HG03196 (cell line): ENCODE results near the gene ENTR1.

Source experiments
- ATAC-seq: cut with Tn5 transposase; IDR thresholded peaks from one replicate; pipeline ENCODE4 v1.9.1; 2021; ENCODE audit not compliant: unreplicated experiment

The ENTR1 gene

DNA sequence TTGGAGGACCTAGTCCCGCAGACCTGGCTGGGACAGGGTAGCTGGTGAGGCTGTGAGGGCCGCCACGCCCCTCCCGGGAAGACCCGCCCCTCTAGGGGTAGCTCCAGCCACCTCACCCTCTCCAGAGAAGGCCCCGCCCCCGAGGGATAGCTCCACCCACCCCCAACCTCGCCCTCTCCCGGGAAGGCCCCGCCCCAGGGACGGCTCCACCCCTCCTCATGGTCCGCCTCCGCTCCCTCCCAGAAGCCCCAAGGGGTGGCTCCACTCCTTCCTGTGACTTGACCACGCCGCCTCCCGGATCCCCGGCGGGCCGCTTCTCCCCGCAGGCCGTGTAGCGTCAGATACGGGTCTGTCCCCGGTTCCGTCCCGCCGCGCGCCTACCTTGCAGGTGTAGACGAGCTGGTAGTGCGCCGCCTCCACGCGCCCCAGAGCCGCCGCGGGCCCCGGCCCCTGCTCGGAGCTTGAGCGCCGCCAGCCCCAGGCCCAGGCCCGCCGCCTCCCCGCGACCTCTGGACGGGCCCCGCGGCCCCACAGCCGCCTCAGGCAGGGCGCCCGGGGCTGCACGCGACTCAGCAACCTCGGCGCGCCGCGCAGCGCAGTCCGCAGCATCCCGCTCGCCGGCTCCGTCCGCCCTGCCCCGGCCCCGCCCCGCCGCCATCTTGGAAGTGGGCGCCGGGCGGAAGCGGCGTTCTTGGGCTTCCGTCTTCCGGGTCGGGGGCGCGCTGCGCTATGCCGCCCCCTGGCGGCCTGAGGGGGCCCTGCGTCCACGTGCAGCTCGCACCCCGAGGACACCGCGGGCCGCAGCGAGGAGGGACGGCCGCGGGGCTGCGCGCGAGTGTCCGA lies 47.1 kb downstream of the ENTR1 start, which contains the start of gene DNLZ:
TSS of gene DNLZ (minus strand) at position 639 of the 843 bp plus-strand sequence. CDS start at position 609, 30 bp downstream.
- peak; percentile 67 for ATAC-seq

- no peak for ATAC-seq
Measured at GRCh38 chr9:136362450-136362784, 48.0 kb downstream of the ENTR1 start.

GRCh38 chr9:136361754-136362449 lies 48.5 kb downstream of the ENTR1 start:
- ATAC-seq, result no peak

DNA sequence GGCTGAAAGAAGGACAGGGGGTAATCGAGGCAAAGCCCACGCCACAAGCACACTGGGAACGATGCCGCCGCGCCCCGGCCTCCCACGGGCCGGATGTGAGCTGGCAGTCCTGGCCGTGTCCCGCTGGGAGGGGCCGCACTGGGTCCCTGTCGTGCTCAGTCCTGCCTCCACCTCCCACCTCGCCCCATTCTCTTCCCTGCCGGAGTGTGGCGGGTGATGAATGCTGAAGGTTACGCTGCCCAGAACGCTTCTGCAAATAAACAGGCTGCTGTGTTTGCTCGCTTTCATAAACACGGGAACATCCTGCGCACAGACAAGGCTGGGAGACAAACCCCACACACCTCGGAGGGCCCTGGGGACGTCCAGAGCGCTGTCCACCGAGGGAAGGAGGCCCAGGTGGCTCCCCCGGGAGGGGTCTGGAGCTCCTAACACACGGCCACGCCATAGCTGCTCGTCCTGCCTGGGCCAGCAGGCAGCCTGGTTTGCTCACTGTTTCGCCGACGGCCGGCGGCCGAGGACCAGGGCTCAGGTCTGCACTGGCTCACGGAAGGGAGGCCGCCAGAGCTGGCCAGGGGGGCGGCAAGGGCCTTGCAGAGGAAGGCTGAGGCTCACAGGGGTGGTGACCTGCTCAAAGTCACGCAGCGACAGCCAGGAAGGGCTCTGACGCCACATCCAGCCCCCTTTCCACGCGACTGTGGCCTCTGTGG lies 49.2 kb downstream of the ENTR1 start:
- ATAC-seq, result no peak

- ATAC-seq, result no peak
Measured at GRCh38 chr9:136359774-136360718, 50.4 kb downstream of the ENTR1 start.

- no peak for ATAC-seq
Measured at GRCh38 chr9:136358888-136359287, 51.5 kb downstream of the ENTR1 start.

- ATAC-seq, result no peak
Measured at GRCh38 chr9:136358016-136358415, 52.4 kb downstream of the ENTR1 start.

DNA sequence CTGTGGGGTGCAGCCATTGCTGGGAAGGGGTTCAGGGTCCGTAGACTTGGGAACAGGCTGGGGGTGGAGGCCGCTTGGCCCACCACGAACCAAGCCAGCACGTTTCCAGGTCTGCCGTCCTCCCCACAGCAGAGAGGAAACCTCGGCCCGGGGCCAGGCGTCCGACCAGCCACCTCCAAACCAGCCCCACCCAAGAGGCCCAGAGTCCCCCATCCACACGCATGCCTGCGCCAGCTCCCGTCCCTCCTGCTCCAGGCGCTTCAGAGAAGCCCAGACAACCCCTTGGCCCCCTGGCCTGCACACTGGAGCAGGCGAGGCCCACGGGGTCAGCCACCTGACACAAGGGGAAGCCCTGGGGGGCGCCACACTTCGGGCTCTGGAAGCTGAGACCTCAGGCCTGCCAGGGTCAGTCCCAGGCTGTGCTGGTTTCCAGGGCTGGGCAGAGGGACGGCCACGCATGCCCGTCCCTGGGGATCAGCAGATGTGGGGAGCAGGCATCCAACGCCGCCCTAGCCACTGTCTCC lies 53.1 kb downstream of the ENTR1 start:
- no peak for ATAC-seq

DNA sequence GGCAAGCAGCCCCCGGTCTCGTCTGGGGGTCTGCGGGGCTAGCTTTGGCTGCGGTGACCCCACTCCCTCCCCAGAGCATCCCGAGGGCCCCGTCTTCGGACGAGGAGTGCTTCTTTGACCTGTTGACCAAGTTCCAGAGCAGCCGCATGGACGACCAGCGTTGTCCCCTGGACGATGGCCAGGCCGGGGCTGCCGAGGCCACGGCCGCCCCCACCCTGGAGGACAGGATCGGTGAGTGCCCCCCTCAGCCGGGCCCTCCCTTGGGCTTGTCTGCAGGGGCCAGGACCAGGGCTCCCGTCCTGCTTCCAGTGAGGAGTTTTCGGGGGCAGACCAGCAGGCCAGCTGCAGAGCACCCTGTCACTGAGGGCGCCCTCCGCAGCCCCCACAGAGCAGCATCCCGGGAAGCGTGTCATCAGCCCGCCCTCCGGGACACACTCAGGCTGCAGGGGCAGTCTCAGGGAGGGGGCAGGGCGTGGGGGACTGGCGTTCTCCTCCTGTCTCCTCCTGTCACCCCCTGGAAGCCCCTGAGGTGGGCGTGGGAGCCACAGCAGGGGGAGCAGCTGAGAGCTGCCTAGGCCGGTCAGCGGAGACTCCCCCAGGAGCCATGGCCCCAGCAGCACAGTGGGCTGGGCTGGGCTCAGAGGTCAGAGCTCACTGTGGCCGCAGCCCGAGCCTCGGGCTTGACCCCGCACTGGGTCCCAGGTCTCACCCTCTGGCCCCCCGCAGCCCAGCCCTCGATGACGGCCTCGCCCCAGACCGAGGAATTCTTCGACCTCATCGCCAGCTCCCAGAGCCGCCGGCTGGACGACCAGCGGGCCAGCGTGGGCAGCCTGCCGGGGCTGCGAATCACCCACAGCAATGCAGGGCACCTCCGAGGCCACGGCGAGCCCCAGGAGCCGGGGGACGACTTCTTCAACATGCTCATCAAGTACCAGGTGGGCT lies 54.5 kb downstream of the ENTR1 start:
- no peak for ATAC-seq

GRCh38 chr9:136354592-136355085 lies 55.8 kb downstream of the ENTR1 start:
- ATAC-seq, result no peak

DNA sequence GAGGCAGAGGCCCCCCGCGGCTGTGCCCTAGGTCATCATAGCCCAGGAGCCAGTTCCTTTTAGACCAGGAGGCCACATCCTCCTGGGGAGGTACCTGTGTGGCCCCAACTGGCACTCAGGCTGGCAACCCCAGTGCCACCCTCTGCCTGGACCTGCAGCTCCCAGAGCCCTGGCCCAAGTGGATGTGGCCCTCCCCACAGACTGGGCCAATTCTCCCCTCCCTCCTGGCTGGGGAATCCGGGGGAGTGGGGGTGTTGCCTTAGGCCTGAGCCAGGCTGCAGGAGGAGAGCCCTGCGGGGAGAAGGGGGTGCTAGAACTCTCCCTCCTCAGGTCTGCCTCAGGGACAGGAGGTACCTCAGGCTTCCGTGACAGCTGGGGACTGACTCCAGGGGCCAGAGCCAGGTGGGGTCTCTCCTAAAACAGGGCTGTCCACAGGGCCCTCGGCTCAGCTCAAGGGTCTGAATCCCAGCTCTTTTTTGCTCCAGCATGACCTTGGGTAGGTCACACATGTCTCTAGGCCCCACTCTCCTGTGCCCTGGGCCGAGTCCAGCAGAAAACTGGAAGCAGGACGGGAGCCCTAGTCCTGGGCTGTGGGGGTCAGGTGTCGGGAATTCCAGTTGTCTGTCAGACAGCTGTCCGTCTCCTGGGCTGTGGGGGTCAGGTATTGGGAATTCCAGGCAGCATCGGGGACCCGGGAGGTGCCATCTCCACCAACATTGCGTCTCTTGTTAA lies 56.5 kb downstream of the ENTR1 start:
- ATAC-seq, result no peak

- no peak for ATAC-seq
Measured at GRCh38 chr9:136353088-136353487, 57.3 kb downstream of the ENTR1 start.

- no peak for ATAC-seq
Measured at GRCh38 chr9:136352682-136353081, 57.7 kb downstream of the ENTR1 start.
